HCT116 (cell line): Measurements from ENCODE around the gene FAM50B.

Source experiments
- CEBPB ChIP-seq: IDR thresholded peaks from 2 replicates; pipeline ENCODE4 v1.6.1; 2012; ENCODE audit warnings: low read depth
- CTCF ChIP-seq, 3 experiments: fragments of 200-600 bp in 1 of 3; sonication (generic) in 1 of 3; IDR thresholded peaks in 2 of 3; conservative IDR thresholded peaks in 1 of 3; 2 replicates each; pipeline ENCODE4 v1.5.1; 2012 to 2017; ENCODE audit warnings: low read depth in 2 of 3, low read length in 2 of 3, antibody characterized with exemption in 1 of 3, borderline replicate concordance in 1 of 3, control low read depth in 1 of 3, mild to moderate bottlenecking in 1 of 3, mixed read lengths in 1 of 3, mixed run types in 1 of 3, moderate library complexity in 1 of 3; ENCODE audit not compliant: insufficient read depth in 1 of 3
- FOSL1 ChIP-seq: IDR thresholded peaks from 2 replicates; pipeline ENCODE4 v1.6.1; 2012; ENCODE audit warnings: low read depth
- POLR2A ChIP-seq: IDR thresholded peaks from 2 replicates; pipeline ENCODE4 v1.7.0; 2011; ENCODE audit warnings: borderline replicate concordance; ENCODE audit not compliant: insufficient read depth, insufficient read length; ENCODE audit errors: extremely low read depth
- POLR2AphosphoS5 ChIP-seq: IDR thresholded peaks from 2 replicates; pipeline ENCODE4 v1.6.1; 2011; ENCODE audit warnings: mild to moderate bottlenecking, low read depth, low read length, moderate library complexity
- TCF7L2 ChIP-seq: IDR thresholded peaks from 2 replicates; pipeline ENCODE4 v1.7.0; 2011; ENCODE audit warnings: borderline replicate concordance, inconsistent platforms; ENCODE audit not compliant: insufficient read depth, insufficient read length; ENCODE audit errors: extremely low read depth
- YY1 ChIP-seq: IDR thresholded peaks from 2 replicates; pipeline ENCODE4 v1.6.1; 2011; ENCODE audit warnings: low read length, low read depth, moderate library complexity, mild to moderate bottlenecking; ENCODE audit not compliant: insufficient replicate concordance; ENCODE audit errors: extremely low read depth
- ZBTB33 ChIP-seq: IDR thresholded peaks from 2 replicates; pipeline ENCODE4 v1.6.1; 2011; ENCODE audit warnings: mild to moderate bottlenecking, low read length, moderate library complexity; ENCODE audit not compliant: insufficient replicate concordance; ENCODE audit errors: extremely low read depth
- ZNF274 ChIP-seq: fragments of 200-500 bp; sonication (Bioruptor generic); IDR thresholded peaks from 2 replicates; pipeline ENCODE4 v1.6.1; 2014; ENCODE audit warnings: mild to moderate bottlenecking, low read depth, low read length, inconsistent platforms

- TF ChIP-seq ZNF274 (no peak), YY1 (no peak), CTCF (IDR thresholded peaks at IDR 0.05 in 2 of 3, conservative IDR thresholded peaks at IDR 0.05 in 1 of 3; ENCODE audit: borderline replicate concordance in 1 of 3, insufficient read depth in 1 of 3, low read depth in 2 of 3, low read length in 2 of 3) (no peak), POLR2AphosphoS5 (no peak), TCF7L2 (no peak), FOSL1 (no peak), POLR2A (no peak), ZBTB33 (no peak), CEBPB (no peak)
Measured at GRCh38 chr6:3891883-3892282, 42.7 kb downstream of the FAM50B start.
